Measurements from ENCODE around the gene CLK4.

Gene CLK4

DNA sequence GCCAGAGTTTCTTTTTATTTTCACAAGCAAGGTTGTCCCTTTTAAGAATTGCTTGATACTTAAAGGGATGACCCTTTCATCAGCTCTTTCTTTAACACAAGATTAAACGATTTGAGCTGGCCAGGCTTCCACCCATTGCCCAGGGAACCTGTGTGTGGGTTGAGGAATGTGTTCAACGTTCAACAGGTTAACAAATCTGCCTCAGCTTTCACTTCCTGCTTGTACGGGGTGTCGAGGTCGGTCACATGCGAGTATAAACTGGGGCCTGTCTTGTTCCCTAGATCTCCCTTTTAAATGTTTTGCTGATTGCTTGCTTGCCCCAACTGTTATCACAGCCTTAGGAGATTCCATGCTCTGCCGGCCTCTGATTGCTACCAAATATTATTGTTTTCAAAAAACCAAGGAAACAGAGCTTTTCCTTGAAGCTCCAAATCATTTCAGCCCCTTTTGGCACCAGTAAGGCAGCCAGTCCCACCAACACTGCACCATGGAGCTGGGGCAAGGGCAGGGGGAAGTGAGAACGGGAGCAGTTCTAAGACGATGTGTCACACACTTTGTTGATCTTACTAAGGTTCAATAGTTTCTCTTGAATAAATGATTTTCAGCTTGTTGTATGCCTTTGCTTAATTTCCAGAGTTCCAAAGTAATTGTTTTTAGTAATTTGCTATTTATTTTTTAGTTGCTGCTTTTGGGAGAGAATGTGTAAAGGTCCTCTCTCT lies 10.7 kb upstream of the CLK4 start:
- no peak for DNase-seq (ENCODE audit: low read depth in 2 of 2)

GRCh38 chr5:178632285-178632684 lies 5.4 kb upstream of the CLK4 start:
- DNase-seq (ENCODE audit: low read depth in 2 of 2), result no peak

GRCh38 chr5:178630951-178631350 lies 4.1 kb upstream of the CLK4 start:
- DNase-seq (ENCODE audit: low read depth in 2 of 2), result no peak

DNA sequence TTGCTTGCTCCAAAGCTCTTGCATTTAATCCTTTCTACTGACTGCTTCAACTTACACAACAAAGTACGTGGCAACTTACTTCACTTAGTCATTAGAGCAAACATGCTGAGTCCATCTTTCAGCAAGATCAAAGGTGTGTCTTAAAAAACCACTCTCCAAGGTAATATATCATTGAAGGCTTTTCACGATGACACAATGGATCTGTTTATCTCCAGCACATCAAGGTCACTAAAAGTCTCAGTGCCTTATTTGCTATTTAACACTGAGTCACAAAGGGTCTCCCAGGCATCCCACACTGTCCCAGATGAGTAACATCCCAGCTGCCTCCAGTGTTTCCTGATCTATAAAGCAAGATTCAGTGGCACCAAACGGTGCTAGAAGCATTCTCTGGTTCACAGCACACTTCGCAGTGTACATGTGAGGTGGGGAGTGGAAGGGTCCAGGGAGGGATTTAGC lies 3.7 kb upstream of the CLK4 start:
- DNase-seq (ENCODE audit: low read depth in 2 of 2), result no peak

DNA sequence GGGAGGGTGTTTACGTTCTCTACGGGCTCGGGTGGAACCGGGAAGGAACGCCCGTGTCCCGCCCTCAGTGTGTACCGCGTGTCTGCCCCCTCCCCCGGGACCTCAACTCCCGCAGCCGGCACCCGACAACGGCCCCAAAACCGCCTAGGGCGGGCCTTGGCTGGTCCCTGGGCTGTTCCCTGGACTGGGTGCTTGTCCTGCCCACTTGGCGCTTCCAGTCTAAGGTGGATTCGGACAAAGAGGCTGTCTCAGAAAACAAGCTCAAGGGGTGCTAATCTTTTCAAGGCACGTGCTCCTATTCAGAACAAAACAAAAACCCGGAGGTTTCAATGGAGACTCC lies 379 bp upstream of the CLK4 start:
- DNase-seq (ENCODE audit: low read depth in 2 of 2), result no peak

GRCh38 chr5:178625679-178626483 lies 969 bp downstream of the CLK4 start:
- DNase-seq (ENCODE audit: low read depth in 2 of 2), result no peak

- DNase-seq (ENCODE audit: low read depth in 2 of 2), result no peak
Observed at GRCh38 chr5:178624631-178625546, 2.0 kb downstream of the CLK4 start.

DNA sequence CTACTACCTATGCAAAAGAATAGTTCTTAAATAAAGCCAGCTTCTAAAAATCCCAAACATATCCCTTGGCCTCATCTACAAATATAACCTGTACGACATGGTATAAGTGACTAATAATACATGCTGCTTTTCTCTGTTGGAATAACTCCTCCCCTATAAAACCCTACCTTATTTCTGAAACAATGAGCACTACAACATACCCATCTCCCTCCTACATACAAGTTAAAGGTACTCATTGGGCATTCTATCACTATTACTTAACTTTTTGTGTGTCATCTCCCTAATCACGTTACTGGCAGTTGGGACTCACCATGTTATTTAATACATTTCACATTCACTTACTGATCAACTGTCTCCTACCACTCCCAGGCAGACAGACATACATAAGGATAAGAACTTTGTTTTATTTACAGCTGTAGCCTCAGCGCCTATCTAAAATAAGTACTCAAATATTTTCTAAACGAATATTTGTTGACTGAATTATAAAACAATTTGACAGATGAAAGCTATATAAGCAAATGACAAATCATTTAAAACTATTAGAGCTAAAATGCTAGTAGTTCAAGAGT lies 4.1 kb downstream of the CLK4 start:
- DNase-seq (ENCODE audit: low read depth in 2 of 2), result no peak

DNA sequence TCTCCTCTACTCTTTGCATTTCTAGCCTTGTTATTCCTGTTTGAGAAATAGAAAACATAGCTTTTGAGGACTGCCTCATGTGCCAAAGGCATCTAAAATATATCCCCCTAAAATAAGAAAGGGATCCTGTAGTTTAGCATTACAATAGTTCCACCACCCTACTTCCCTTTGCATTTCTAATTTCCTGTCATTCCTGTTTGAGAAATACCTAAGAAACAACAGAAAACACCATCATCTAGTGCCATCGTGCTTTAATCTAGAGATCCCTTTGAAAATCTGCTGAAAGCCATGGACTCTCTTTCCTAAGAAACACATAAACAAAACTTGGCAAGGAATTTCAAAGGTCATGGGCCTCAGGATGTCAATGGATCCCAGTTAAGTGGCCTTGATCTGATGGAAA lies 7.5 kb downstream of the CLK4 start:
- no peak for DNase-seq (ENCODE audit: low read depth in 2 of 2)

DNA sequence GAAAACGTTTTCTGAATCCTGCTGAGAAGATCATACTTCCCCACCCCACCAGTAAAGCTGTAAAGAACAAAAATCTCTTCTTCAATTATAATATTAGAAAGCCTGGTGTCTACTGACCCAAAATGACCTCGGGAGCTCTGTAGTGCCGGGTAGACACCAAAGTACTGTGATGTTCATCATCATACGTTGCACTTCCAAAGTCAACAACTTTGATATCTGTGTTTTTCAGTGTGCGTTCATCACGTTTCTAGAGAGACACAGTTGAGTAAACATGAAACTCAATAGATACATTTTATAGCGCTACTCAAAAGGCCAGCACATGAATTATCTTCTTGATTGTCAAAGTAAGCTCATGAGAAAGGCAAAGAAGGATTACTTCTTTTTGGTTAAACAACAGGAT lies 14.6 kb downstream of the CLK4 start:
- DNase-seq (ENCODE audit: low read depth in 2 of 2), result no peak

DNA sequence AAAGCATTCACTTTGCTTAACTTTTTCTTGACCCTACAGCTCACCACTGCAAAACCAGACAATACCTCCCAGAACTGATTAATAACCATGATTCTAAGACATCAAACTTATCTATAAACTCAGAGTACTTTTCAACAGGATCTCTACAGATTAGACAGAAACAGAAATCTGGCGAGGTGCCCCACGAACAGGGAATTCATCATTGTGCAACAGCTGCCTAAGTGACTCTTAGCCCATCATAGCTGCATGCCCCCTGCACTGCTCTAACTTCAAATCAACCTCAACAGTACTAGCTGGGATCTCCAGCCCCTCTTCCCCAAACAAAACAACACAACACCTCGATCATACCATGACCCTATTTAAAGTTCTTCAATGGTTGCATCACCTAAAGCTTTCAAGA lies 20.6 kb downstream of the CLK4 start:
- no peak for DNase-seq (ENCODE audit: low read depth in 2 of 2)

DNA sequence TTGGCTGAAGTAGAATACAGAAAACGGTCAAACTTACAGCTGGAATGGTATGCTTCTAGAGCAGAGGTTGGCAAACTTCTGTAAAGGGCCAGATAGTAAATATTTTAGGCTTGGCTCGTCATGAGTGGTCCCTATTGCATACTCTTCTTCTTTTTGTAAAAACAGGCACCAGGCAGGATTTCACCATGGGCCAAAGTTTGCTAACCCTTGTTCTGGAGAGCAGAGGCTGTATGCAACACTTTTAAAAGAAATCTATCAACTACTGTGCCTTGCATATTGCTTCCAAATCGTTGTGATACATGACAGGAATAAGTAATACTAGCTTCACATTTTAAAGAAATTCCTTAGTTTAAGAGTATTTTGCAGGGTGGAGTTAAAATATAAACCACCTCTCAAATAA lies 21.1 kb downstream of the CLK4 start:
- no peak for DNase-seq (ENCODE audit: low read depth in 2 of 2)

DNA sequence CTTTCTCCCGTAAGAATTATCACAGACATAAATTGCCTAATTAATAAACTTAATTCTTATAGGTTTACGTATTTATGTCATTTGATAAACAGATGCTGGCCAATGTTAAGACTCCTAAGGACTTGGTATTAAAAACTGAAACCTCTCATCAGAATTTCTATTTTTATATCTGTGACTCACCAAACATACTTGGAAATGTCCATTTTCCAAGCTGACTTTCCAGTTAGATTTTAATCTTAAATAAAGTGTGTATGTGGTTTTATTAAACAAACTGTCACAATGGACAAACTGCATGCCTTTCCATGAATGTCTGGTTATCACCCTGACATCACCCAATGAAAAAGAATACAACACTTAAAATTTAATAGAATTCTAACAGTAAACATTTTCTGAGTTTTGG lies 24.1 kb downstream of the CLK4 start:
- DNase-seq (ENCODE audit: low read depth in 2 of 2), result no peak

- DNase-seq (ENCODE audit: low read depth in 2 of 2), result no peak
Observed at GRCh38 chr5:178595750-178596149, 31.1 kb downstream of the CLK4 start.

DNA sequence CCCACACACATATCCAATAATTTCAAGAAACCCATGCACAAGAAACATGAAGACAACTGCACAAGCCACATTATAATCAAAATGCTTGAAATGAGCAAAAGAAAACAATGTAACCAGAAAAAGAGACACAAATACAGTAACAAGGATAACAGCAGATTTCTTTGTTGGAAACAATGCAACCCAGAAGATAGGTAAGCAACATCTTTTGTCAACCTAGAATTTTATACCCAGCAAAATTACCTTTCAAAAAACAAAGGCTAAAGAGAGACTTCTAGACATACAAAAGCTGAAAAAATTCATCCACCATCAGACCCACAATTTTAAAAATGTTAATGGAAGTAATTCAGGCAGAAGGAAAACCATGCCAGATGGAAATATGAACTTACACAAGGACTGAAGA lies 31.7 kb downstream of the CLK4 start:
- no peak for DNase-seq (ENCODE audit: low read depth in 2 of 2)

DNA sequence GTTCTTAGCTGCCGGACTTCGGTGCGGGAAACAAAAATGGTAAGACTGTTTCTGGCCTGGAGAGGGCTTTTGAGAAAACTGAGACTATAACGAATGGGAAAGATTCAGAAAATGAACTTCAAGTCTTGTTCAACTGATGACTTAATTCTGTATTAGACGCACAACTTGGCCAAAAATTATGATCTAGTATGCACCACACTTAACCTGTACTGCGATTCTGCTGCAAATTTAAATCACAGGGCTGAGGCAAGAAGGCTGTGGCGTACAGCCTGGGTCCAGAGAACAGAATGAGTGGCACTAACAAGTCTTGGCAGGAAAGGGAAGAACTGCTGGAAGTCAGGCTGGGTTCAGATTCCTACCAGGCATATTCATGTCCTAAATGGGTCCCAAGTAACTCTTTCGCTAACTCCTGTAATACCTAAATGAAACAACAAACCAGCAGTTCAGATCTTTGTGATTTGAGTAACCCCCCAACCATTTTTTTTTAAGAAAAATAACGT lies 35.9 kb downstream of the CLK4 start:
- no peak for DNase-seq (ENCODE audit: low read depth in 2 of 2)

DNA sequence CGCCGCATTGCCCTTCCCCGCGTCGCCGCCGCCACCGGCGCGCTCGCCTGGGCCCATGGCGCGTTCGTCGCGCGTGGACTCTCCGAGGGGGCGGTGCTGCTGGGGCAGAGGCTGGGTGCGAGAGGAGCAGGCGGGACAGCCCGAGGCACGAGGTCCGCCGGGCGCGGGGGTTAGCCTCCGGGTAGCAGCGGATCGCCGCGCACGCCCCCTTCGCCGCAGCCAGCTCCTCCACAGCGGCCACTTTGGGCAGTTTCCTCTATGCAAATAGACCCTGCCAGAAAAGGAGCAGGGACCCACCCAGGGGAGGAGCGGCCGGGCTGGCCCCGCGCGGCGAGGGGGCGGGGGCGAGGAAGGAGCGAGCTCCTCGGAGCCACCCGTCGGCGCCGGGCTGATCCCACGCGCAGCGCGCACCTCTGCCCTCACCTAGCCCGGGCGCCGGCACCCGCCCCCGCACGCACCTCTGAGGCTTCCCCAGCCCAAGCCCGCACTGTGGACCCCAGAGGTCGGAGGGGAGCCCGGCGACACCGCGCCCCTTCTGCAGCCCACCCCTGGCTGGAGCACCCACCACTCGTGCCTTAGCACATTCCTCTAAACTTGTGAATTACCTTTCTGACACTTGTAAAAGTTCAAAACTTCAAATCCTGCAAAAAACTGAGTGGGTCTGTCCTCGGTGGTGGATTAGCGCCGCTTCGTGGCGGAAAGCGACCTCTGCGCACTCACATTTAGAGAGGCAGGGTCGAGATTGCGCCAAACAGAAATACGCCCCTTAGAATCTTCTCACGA lies 36.5 kb downstream of the CLK4 start, which contains the start of gene COL23A1:
Gene COL23A1, minus strand, starts transcription at position 253 of the 783 bp plus-strand sequence.
- peak in 1 of 2 donors; percentile 22 for DNase-seq (ENCODE audit: low read depth in 2 of 2)

- DNase-seq (ENCODE audit: low read depth in 2 of 2), result no peak
Observed at GRCh38 chr5:178589180-178590140, 37.4 kb downstream of the CLK4 start.

DNA sequence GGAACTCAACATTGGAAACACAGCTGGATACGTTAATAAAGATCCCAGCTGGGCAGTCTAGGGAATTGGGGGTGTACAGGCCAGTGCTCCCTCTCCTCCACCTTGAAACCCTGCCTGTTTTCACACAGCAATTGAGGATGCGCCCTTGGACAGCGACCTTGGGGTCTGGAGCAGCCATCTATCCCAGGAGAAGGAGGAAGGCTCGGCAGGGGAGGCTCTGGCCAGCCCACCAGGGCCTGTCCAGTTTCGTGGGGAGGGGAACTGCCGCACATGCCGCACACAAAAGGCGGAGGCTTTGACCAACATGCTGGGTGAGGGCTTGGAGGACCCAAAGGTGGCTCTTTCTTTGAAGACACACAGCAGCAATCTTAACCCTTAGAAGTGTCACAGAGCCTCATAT lies 38.1 kb downstream of the CLK4 start:
- no peak for DNase-seq (ENCODE audit: low read depth in 2 of 2)
